Measurements from ENCODE around the gene PLA2G4E.

DNA sequence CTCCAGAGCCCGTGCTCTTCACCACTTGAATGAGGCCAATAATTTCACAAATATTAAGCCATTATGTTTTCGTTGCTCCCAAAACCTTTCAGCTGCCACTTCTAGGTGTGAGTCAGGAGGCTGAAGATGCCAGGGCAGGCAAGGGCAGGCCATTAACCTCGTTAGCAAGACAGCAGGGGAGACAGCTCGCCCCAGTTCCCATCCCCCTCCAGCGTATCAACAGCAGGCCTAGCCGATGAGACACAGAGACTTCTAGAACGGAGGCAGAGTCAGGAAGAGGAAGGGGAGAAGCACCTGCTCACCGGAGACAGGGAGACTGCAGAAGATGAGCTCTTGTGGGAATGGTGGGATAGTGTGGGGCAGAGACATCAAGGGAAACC, 28.0 kb upstream of the PLA2G4E start:
- TF ChIP-seq, protein P1, sequence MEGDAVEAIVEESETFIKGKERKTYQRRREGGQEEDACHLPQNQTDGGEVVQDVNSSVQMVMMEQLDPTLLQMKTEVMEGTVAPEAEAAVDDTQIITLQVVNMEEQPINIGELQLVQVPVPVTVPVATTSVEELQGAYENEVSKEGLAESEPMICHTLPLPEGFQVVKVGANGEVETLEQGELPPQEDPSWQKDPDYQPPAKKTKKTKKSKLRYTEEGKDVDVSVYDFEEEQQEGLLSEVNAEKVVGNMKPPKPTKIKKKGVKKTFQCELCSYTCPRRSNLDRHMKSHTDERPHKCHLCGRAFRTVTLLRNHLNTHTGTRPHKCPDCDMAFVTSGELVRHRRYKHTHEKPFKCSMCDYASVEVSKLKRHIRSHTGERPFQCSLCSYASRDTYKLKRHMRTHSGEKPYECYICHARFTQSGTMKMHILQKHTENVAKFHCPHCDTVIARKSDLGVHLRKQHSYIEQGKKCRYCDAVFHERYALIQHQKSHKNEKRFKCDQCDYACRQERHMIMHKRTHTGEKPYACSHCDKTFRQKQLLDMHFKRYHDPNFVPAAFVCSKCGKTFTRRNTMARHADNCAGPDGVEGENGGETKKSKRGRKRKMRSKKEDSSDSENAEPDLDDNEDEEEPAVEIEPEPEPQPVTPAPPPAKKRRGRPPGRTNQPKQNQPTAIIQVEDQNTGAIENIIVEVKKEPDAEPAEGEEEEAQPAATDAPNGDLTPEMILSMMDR (IDR thresholded peaks at IDR 0.05): no peak
- no peak for TF ChIP-seq POLR2A (IDR thresholded peaks at IDR 0.05)
